RKO (cell line): ENCODE data around the gene SNAP25.

Source experiments
- DNase-seq: peaks from one replicate; pipeline ENCODE4 v3.0.0-alpha.2; 2016; ENCODE audit warnings: low spot score

The SNAP25 gene

GRCh38 chr20:10218536-10219451 lies at the start of gene SNAP25:
Gene SNAP25, plus strand, starts transcription at chr20:10218830. Its CDS starts 56,662 bp downstream, at chr20:10275492.
- DNase-seq = no peak

GRCh38 chr20:10169752-10170151 lies 48.9 kb upstream of the SNAP25 start:
- no peak for DNase-seq

GRCh38 chr20:10170261-10170660 lies 48.4 kb upstream of the SNAP25 start:
- no peak for DNase-seq

- DNase-seq = peak; percentile 88
Measured at GRCh38 chr20:10171864-10172751, 46.5 kb upstream of the SNAP25 start.

- DNase-seq = no peak
Measured at GRCh38 chr20:10172998-10173655, 45.5 kb upstream of the SNAP25 start.

- no peak for DNase-seq
Measured at GRCh38 chr20:10174400-10174799, 44.2 kb upstream of the SNAP25 start.

- DNase-seq = no peak
Measured at GRCh38 chr20:10177326-10177725, 41.3 kb upstream of the SNAP25 start.

GRCh38 chr20:10178091-10178490 lies 40.5 kb upstream of the SNAP25 start:
- DNase-seq = no peak

- DNase-seq = no peak
Measured at GRCh38 chr20:10178727-10179313, 39.8 kb upstream of the SNAP25 start.

GRCh38 chr20:10179574-10180298 lies 38.9 kb upstream of the SNAP25 start:
- peak; percentile 57 for DNase-seq

GRCh38 chr20:10180651-10181235 lies 37.9 kb upstream of the SNAP25 start:
- no peak for DNase-seq

- DNase-seq = no peak
Measured at GRCh38 chr20:10185741-10186558, 32.7 kb upstream of the SNAP25 start.

- DNase-seq = no peak
Measured at GRCh38 chr20:10190456-10190855, 28.2 kb upstream of the SNAP25 start.

GRCh38 chr20:10192171-10192570 lies 26.5 kb upstream of the SNAP25 start:
- DNase-seq = no peak

GRCh38 chr20:10194166-10194565 lies 24.5 kb upstream of the SNAP25 start:
- DNase-seq = no peak

- no peak for DNase-seq
Measured at GRCh38 chr20:10200330-10200729, 18.3 kb upstream of the SNAP25 start.

GRCh38 chr20:10201321-10201870 lies 17.2 kb upstream of the SNAP25 start:
- no peak for DNase-seq

- no peak for DNase-seq
Measured at GRCh38 chr20:10209091-10209490, 9.5 kb upstream of the SNAP25 start.

GRCh38 chr20:10213526-10213925 lies 5.1 kb upstream of the SNAP25 start:
- DNase-seq = no peak
